IPS-20b (cell line): Measurements from ENCODE around the gene CACNA1D.

Experiments used
- H3K27ac ChIP-seq: one replicate; pipeline ENCODE4 v1.5.1; 2013; ENCODE audit warnings: low read length
- H3K27me3 ChIP-seq: 2 replicates; pipeline ENCODE4 v1.6.1; 2013; ENCODE audit warnings: mild to moderate bottlenecking, low read length, inconsistent platforms; ENCODE audit not compliant: insufficient read depth
- H3K36me3 ChIP-seq: 2 replicates; pipeline ENCODE4 v1.6.1; 2013; ENCODE audit warnings: low read depth, mild to moderate bottlenecking, inconsistent platforms, low read length, moderate library complexity; ENCODE audit not compliant: insufficient read depth
- H3K4me1 ChIP-seq: 2 replicates; pipeline ENCODE4 v1.6.1; 2013; ENCODE audit warnings: mild to moderate bottlenecking, control low read depth, inconsistent platforms, low read length, moderate library complexity; ENCODE audit not compliant: insufficient read depth
- H3K4me3 ChIP-seq: 2 replicates; pipeline ENCODE4 v1.5.1; 2013; ENCODE audit warnings: mild to moderate bottlenecking, low read length, inconsistent platforms
- H3K9ac ChIP-seq: 2 replicates; pipeline ENCODE4 v1.6.1; 2013; ENCODE audit warnings: low read depth, mild to moderate bottlenecking, inconsistent platforms, low read length, moderate library complexity
- H3K9me3 ChIP-seq: 2 replicates; pipeline ENCODE4 v1.6.1; 2013; ENCODE audit warnings: mild to moderate bottlenecking, low read depth, low read length, inconsistent platforms; ENCODE audit not compliant: insufficient read depth

Gene CACNA1D

DNA sequence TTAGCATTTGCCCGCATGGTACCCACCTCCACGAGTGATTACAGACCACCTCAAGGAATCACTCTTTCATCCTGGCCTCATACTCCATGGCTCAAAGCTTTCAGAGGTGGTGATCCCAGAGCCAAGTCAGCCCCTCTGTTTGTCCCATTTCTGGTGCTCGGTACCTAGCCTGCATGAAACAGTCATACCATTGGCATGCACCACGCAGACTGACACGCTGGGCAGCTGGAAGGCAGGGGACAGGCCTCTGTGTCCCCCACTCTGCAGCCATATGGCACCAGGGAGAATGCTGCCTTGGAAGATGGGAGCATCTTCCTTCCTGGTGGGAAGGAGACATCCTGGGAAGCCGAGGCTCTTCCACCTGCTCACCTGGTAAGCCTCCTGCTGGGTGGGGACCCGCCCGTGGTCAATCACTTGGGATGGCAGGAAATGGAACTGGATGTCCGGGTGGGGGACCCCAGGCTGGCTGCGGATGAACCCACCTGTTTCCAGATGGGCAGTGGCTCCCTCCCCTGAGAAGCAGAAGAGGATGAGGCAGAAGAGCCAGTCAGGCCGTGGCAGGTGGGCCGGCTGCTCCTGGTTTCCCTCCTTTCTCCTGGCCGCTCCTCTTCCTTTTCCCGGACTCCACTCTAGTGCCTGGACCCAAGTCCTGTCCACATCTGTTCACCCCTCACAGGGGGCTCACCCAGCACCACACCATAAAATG is 324.9 kb downstream of the CACNA1D start:
- no peak overlapping the region for H3K27ac ChIP-seq
- H3K4me1 ChIP-seq, result no peaks in the 10 kb centered on the region
- no peaks in the 10 kb centered on the region for H3K9me3 ChIP-seq
- no peak overlapping the region for H3K4me3 ChIP-seq
- no peaks in the 10 kb centered on the region for H3K27me3 ChIP-seq
- no peak overlapping the region for H3K9ac ChIP-seq
- peaks cover 36% of the 10 kb centered on the region; the same call in 1 of the 2 replicates for H3K36me3 ChIP-seq

DNA sequence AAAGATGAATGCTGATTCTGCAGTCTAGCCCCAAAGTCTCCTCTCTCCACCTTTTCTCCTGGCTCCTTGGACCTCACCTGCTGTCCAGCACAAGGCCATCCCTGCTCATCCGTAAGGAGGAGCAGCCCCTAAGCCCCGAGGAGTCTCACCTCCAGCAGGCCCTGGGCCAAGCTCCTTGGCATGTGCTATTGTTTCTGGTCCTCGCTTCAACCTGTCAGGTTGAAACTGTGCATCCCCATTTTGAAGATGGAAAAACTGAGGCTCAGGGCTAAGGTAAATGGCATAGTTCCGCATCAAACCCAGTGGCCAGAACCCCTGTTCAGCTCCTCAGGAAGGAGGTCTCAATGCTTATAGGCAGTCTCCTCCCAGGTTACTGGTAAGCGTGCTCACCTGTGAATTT is 325.7 kb downstream of the CACNA1D start:
- Histone ChIP-seq H3K9me3 (no peaks in the 10 kb centered on the region), H3K9ac (no peak overlapping the region), H3K36me3 (peaks cover 35% of the 10 kb centered on the region; the same call in 1 of the 2 replicates), H3K27ac (no peak overlapping the region), H3K4me1 (no peaks in the 10 kb centered on the region), H3K27me3 (no peaks in the 10 kb centered on the region), H3K4me3 (no peak overlapping the region)

DNA sequence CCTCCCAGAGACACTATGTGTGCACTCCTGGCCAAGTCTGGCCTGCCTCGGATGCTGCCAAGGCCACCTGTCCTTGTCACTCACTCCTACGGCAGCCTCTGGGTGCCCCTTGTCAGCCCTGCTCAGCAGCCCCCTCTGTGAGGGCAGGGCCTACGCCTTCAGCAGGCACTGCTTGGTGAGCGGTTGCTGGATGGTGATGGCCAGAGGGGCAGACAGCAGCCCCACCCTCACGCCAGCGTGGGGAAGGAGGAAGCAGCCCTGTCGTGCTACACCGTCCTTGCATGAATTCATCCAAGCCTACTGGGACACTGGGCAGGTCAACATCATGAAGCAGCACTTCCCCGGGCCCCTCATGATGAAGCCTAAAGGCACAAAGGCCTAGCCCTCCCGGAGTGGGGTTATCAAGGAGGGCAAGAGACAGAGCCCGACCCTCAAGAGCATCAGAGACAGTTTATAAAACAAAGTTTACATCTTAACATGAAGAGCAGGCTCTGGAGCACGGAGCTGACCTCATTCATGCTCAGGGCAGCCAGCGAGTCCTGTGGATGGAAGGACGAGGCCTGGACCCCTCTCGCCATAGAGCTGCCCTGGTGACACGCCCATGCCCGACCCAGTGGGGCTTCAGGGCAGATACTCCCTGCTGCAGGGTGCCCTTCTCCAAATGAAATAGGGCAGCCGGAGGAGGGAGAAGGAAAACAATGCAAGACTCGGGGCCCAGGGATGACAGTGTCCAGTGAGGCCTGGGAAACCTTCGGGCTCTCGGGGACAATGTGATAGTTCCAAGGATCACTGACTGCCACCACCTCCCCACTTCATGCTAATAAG is 326.6 kb downstream of the CACNA1D start:
- H3K9ac ChIP-seq, result no peak overlapping the region
- H3K4me3 ChIP-seq, result no peak overlapping the region
- no peaks in the 10 kb centered on the region for H3K4me1 ChIP-seq
- H3K9me3 ChIP-seq, result no peaks in the 10 kb centered on the region
- H3K27me3 ChIP-seq, result no peaks in the 10 kb centered on the region
- H3K36me3 ChIP-seq, result peaks cover 30% of the 10 kb centered on the region; the same call in 1 of the 2 replicates
- H3K27ac ChIP-seq, result no peak overlapping the region

DNA sequence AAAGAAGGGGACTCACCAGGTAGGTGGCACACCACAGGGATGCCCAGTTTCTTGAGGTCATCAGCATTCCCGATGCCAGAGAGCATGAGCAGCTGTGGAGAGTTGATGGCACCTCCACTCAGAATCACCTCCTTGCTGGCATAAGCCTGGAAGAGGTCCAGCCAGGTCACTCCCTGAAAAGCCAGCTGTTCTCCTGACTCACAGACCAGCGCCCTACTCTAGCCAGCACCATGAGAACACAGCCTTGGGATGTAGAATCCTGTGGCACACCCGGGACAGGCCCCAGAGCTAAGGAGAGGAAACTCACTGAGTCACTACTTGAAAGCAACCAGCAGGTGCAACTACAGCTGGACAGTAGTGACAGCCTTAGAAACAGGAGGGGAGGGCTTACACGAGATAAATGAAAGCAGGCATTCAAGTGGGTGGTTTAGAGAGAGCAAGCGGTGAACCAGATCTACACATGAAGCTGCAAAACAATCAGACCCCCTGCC is 327.3 kb downstream of the CACNA1D start:
- H3K27ac ChIP-seq, result no peak overlapping the region
- H3K27me3 ChIP-seq, result no peaks in the 10 kb centered on the region
- H3K9me3 ChIP-seq, result no peaks in the 10 kb centered on the region
- H3K36me3 ChIP-seq, result peaks cover 30% of the 10 kb centered on the region; the same call in 1 of the 2 replicates
- H3K4me3 ChIP-seq, result no peak overlapping the region
- no peaks in the 10 kb centered on the region for H3K4me1 ChIP-seq
- no peak overlapping the region for H3K9ac ChIP-seq

DNA sequence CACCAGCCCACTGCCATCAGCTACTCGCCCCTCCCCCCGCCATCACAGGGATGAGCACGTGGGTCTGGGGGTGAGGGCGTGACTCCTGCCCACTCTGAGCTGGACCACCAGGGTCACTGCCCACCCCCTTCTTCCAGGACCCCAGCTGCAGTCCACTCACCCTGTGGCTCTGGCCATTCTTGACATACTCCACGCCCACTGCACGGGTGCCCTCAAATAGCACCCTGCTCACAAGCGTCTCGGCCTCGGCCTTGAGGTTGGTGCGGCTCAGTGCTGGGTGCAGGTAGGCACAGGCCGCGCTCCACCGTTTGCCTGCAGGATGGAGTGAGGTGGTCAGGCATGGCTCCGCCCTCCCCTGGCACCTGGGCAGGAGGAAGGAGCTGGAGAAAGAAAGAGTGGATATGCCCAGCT is 327.9 kb downstream of the CACNA1D start:
- H3K4me1 ChIP-seq, result no peaks in the 10 kb centered on the region
- H3K27ac ChIP-seq, result no peak overlapping the region
- H3K9ac ChIP-seq, result no peak overlapping the region
- H3K27me3 ChIP-seq, result no peaks in the 10 kb centered on the region
- no peak overlapping the region for H3K4me3 ChIP-seq
- H3K9me3 ChIP-seq, result no peaks in the 10 kb centered on the region
- peaks cover 26% of the 10 kb centered on the region; the same call in 1 of the 2 replicates for H3K36me3 ChIP-seq

DNA sequence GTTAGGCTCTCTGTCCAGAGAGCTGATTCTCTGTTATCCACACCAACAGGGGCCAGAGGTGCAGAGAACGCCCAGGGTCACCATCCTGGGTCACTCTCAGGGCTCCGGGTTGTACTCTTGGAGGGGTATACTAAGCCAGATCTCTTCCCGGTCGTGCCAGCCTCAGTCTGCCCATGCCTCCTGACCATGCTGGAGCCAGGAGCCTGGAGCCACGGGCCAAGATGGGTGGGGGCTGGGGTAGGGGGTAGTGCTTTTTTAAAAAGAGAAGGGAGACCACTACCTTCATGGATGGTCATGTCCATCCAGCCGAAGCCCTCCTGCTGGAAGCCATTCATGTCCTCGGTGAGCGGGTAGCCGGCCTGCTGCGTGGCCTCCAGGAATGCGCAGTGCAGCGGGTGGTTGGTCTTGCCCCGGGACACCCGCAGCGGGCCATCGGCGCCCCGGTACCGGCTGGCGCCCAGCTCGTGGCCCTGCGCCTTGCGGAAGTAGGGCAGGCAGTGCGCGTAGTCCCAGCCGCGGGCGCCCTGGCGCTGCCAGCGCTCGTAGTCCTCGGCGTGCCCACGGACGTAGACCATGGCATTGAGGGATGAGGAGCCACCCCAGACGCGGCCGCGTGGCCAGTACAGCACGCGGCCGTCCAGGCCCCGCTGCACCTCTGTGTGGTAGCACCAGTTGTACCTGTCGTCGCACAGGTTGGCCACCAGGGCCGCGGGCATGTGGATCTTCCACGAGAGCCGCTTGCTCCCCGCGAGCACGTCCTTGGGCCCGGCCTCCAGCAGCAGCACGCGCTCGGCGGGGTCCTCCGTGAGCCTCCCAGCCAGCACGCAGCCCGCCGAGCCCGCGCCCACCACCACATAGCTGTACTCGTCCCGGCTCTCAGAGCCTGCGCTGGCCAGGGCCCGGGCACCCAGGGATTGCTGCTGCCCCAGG is 328.9 kb downstream of the CACNA1D start:
- Histone ChIP-seq H3K27me3 (no peaks in the 10 kb centered on the region), H3K9me3 (no peaks in the 10 kb centered on the region), H3K4me3 (no peak overlapping the region), H3K36me3 (peaks cover 21% of the 10 kb centered on the region; the same call in 1 of the 2 replicates), H3K9ac (no peak overlapping the region), H3K27ac (no peak overlapping the region), H3K4me1 (no peaks in the 10 kb centered on the region)

DNA sequence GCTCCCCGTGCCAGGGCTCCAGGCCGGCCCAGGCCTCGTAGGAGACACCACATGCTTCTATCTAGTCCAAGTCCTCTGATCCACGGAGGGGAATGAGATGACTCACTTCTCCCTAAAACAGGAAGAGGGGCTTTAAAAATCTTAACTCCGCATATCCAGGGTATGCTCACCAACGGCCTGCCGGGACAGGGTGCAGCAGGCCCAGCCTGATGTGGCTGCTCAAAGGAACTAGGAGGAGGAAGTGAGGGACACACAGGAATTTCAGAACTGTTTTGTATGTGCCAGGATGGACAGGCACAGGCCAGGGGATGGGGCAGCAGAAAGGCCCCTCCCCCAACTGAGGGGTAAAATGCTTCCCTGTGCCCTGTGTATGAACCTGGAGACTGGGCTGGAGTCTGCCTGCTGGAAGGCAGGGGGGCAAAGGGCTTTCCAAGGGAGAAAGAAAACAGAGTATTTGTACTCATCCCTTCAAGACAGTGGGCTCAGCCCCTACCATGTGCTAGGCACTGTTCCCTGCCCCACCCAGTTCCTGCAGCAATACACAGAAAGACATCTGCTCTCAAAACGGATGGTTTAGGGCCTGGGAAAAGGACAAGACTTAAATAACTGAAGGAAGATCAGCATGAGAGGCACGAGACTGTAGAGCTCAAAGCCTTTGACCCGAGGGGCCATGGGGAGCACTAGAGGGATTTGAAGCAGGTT is 329.7 kb downstream of the CACNA1D start:
- Histone ChIP-seq H3K36me3 (peaks cover 14% of the 10 kb centered on the region; the same call in 1 of the 2 replicates), H3K9me3 (no peaks in the 10 kb centered on the region), H3K27me3 (no peaks in the 10 kb centered on the region), H3K27ac (no peak overlapping the region), H3K9ac (no peak overlapping the region), H3K4me3 (no peak overlapping the region), H3K4me1 (no peaks in the 10 kb centered on the region)

DNA sequence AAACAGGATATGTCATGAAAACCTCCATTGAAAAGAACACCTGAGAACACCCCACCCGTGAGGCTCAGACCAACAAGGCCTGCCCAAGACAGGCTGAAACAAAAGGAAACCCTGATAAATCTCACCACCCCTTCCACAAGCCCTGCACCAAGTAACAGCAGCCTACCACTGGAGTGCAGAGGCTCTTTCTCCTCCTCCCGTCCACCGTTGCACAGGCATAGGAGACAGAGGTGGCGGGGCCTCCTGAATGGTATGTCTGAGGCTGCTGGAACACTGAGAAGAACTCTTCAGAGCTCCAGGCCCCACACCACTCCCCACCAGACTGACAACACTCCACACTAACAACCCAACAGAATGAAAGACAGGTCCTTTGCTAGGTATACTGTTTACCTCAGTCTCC is 330.4 kb downstream of the CACNA1D start:
- Histone ChIP-seq H3K4me3 (no peak overlapping the region), H3K9me3 (no peaks in the 10 kb centered on the region), H3K9ac (no peak overlapping the region), H3K36me3 (peaks cover 12% of the 10 kb centered on the region; the same call in 1 of the 2 replicates), H3K27ac (no peak overlapping the region), H3K27me3 (no peaks in the 10 kb centered on the region), H3K4me1 (no peaks in the 10 kb centered on the region)

DNA sequence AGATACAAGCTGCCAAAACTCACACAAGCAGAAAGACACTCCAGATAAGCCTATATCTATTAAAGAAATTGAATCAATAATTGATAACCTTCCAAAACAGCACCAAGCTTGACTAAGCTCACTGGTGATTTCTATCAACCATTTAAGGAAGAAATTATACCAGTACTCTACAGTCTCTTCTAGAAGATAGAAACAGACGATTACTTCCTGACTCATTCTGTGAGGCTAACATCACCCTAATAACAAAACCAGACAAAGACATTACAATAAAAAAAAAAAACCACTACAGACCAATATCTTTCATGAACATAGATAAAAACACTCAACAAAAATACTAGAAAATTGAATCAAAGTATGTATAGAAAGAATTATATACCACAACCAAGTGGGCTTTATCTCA is 331.6 kb downstream of the CACNA1D start:
- H3K4me1 ChIP-seq, result no peaks in the 10 kb centered on the region
- no peak overlapping the region for H3K9ac ChIP-seq
- H3K27ac ChIP-seq, result no peak overlapping the region
- no peaks in the 10 kb centered on the region for H3K36me3 ChIP-seq
- no peaks in the 10 kb centered on the region for H3K27me3 ChIP-seq
- no peaks in the 10 kb centered on the region for H3K9me3 ChIP-seq
- H3K4me3 ChIP-seq, result no peak overlapping the region

DNA sequence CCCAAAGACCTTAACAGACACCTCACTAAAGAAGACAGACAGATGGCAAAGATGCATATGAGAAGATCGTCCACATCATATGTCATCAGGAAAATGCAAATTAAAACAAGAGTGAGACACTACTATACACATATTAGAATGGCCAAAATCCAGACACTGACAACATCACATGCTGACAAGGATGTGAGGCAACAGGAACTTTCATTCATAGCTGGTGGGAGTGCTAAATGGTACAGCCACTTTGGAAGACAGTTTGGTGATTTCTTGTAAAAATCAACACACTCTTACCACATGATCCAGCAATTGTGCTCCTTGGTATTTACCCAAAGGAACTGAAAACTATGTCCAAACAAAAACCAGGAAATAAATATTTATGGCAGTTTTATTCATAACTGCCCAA is 334.2 kb downstream of the CACNA1D start:
- Histone ChIP-seq H3K9me3 (no peaks in the 10 kb centered on the region), H3K27ac (no peak overlapping the region), H3K9ac (no peak overlapping the region), H3K4me1 (no peaks in the 10 kb centered on the region), H3K27me3 (no peaks in the 10 kb centered on the region), H3K36me3 (no peaks in the 10 kb centered on the region; the same call in 1 of the 2 replicates), H3K4me3 (no peak overlapping the region)

DNA sequence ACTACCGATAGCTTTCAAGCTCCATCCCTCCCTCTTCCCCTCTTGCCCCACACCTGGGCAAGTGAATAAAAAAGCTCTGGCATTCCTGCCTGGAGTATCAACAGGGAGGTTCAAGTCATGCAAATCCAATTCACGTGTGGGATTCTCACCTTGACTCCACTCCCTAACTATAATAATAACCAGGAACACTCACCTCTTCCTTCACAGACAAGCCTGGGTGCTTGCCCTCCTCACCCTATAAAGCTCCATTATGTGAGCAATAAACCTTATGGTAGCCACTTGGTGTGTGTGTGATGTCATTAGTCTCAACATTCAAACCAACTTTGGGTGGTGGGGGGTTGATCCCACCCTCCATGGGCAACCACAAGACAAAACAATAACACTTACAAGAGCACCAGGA is 335.2 kb downstream of the CACNA1D start:
- Histone ChIP-seq H3K4me1 (no peaks in the 10 kb centered on the region), H3K9ac (no peak overlapping the region), H3K9me3 (no peaks in the 10 kb centered on the region), H3K27me3 (no peaks in the 10 kb centered on the region), H3K4me3 (no peak overlapping the region), H3K27ac (no peak overlapping the region), H3K36me3 (no peaks in the 10 kb centered on the region; the same call in 1 of the 2 replicates)
